PC-3 (cell line): ENCODE results near the gene C16orf74. TPM values are rescaled to one million over a fixed set of nuclear protein-coding genes. Genes with fewer than 3 reads are reported as not detected.

Experiments used
- ATAC-seq: fragments of 200-7000 bp; cut with Tn5 transposase; 2 replicates; pipeline ENCODE4 v1.9.1; 2020; ENCODE audit warnings: mild to moderate bottlenecking, moderate library complexity
- BruUV-seq: library from RNA; stranded (reverse); fragments of 400-500 nt; replicated peaks from 2 replicates; lab custom pipeline; 2021; lab: Mats Ljungman, UMichigan
- CTCF ChIA-PET: fragments of 300-600 bp; sonication (Branson Sonifier 250); formaldehyde crosslinking; loops from one replicate; lab custom pipeline; 2022; ENCODE audit warnings: antibody characterized with exemption; lab: Charles Lee
- POLR2A ChIA-PET: fragments of 300-600 bp; sonication (Branson Sonifier 250); formaldehyde crosslinking; loops from one replicate; lab custom pipeline; 2022; ENCODE audit warnings: antibody characterized with exemption; ENCODE audit not compliant: unreplicated experiment; lab: Charles Lee
- DNase-seq: peaks from one replicate; pipeline ENCODE4 v3.0.0-alpha.2; 2015
- H2AFZ ChIP-seq: fragments of 300-600 bp; sonication (generic); 2 replicates; pipeline ENCODE4 v1.6.0; 2016; ENCODE audit warnings: antibody characterized with exemption, low read length
- H3F3A ChIP-seq: fragments of 300-600 bp; sonication (generic); one replicate; pipeline ENCODE4 v1.6.0; 2017; ENCODE audit warnings: antibody characterized with exemption, low read length, control low read depth, mild to moderate bottlenecking; ENCODE audit not compliant: unreplicated experiment
- H3K27ac ChIP-seq: fragments of 300-600 bp; sonication (generic); 2 replicates; pipeline ENCODE4 v1.5.1; 2016; ENCODE audit warnings: mild to moderate bottlenecking, low read length
- H3K27me3 ChIP-seq: fragments of 300-600 bp; sonication (generic); 2 replicates; pipeline ENCODE4 v1.6.1; 2016; ENCODE audit warnings: low read length, mixed read lengths
- H3K36me3 ChIP-seq: fragments of 300-600 bp; sonication (generic); 2 replicates; pipeline ENCODE4 v1.6.1; 2016; ENCODE audit warnings: low read depth, mixed run types, low read length, mixed read lengths
- H3K4me1 ChIP-seq: fragments of 300-600 bp; sonication (generic); 2 replicates; pipeline ENCODE4 v1.5.1; 2016; ENCODE audit warnings: low read length; ENCODE audit not compliant: insufficient read depth
- H3K4me2 ChIP-seq: fragments of 300-600 bp; sonication (generic); 2 replicates; pipeline ENCODE4 v1.6.0; 2016; ENCODE audit warnings: low read length
- H3K4me3 ChIP-seq: fragments of 300-600 bp; sonication (generic); 2 replicates; pipeline ENCODE4 v1.5.1; 2016; ENCODE audit warnings: mild to moderate bottlenecking, low read length, mixed read lengths
- H3K79me2 ChIP-seq: fragments of 300-600 bp; sonication (generic); 2 replicates; pipeline ENCODE4 v1.6.1; 2017; ENCODE audit warnings: low read length, mixed read lengths
- H3K9ac ChIP-seq: fragments of 300-600 bp; sonication (generic); 2 replicates; pipeline ENCODE4 v1.6.0; 2016; ENCODE audit warnings: mild to moderate bottlenecking, low read length
- H3K9me2 ChIP-seq: fragments of 300-600 bp; sonication (generic); replicated peaks from 2 replicates; pipeline ENCODE4 v1.6.1; 2016; ENCODE audit warnings: mixed run types, low read length, mixed read lengths
- H3K9me3 ChIP-seq: fragments of 300-600 bp; sonication (generic); 2 replicates; pipeline ENCODE4 v1.6.1; 2016; ENCODE audit warnings: low read length, mixed read lengths
- H4K20me1 ChIP-seq: fragments of 300-600 bp; sonication (generic); 2 replicates; pipeline ENCODE4 v1.6.1; 2016; ENCODE audit warnings: low read length, mixed read lengths
- CTCF ChIP-seq: fragments of 300-600 bp; sonication (generic); conservative IDR thresholded peaks from 2 replicates; pipeline ENCODE4 v1.5.1; 2017; ENCODE audit warnings: antibody characterized with exemption, low read depth, mild to moderate bottlenecking, low read length
- EZH2 ChIP-seq: fragments of 300-600 bp; sonication (generic); IDR thresholded peaks from one replicate; pipeline ENCODE4 v1.6.1; 2017; ENCODE audit warnings: antibody characterized with exemption, mild to moderate bottlenecking, low read length; ENCODE audit not compliant: unreplicated experiment
- EZH2phosphoT487 ChIP-seq: fragments of 300-600 bp; sonication (generic); IDR thresholded peaks from 2 replicates; pipeline ENCODE4 v1.6.1; 2018; ENCODE audit warnings: mild to moderate bottlenecking, antibody characterized with exemption, low read length, borderline replicate concordance
- intact Hi-C: fragments of 100-400 bp; cut with micrococcal nuclease; formaldehyde crosslinking; loops from 2 replicates; pipeline ENCODE4 v1.9.0; 2023
- total RNA-seq: library from RNA; depleted of rRNA; stranded (reverse); fragments of >200 nt; gene quantifications from 2 replicates; pipeline ENCODE4 v1.2.3, GENCODE V29; 2014

The C16orf74 gene
- total RNA-seq, 1 experiment from 2014 or later, result 71.0 TPM

- Histone ChIP-seq H3K27me3 (no peaks in the 10 kb centered on the region), H3K9me2 (no peaks in the 10 kb centered on the region), H2AFZ (no peak overlapping the region), H3K27ac (no peak overlapping the region), H3K4me1 (no peaks in the 10 kb centered on the region), H4K20me1 (no peaks in the 10 kb centered on the region), H3K9ac (no peak overlapping the region), H3K9me3 (no peaks in the 10 kb centered on the region), H3K4me3 (no peak overlapping the region), H3K4me2 (no peak overlapping the region), H3K36me3 (peaks cover 18% of the 10 kb centered on the region), H3F3A (no peaks in the 10 kb centered on the region), H3K79me2 (no peaks in the 10 kb centered on the region)
- intact Hi-C loops, result loop anchor here (5.0 kb wide), 1 partner anchor 82 kb away; no protein-coding TSS in a partner anchor
- TF ChIP-seq EZH2phosphoT487, result no peak
- TF ChIP-seq EZH2, result no peak
- TF ChIP-seq CTCF, result no peak
- no TSS peak for BruUV-seq
- ATAC-seq, result no peak
- ChIA-PET POLR2A (interaction anchor here (0.6 kb wide), 1 partner anchor 119 kb away, joined by 3 read pairs; no protein-coding TSS in a partner anchor), CTCF (no interaction called here)
- DNase-seq, result no peak
Measured at GRCh38 chr16:85679870-85680269, 71.0 kb downstream of the C16orf74 start.

GRCh38 chr16:85678821-85679220 lies 72.1 kb downstream of the C16orf74 start:
- intact Hi-C loops, result loop anchor here (5.0 kb wide), 1 partner anchor 83 kb away; no protein-coding TSS in a partner anchor
- H3K4me3 ChIP-seq, result no peak overlapping the region
- H3K36me3 ChIP-seq, result peaks cover 27% of the 10 kb centered on the region
- POLR2A ChIA-PET, result interaction anchor here (0.7 kb wide), 1 partner anchor 55 kb away, joined by 4 read pairs; no protein-coding TSS in a partner anchor
- ATAC-seq (no peak), DNase-seq (no peak)
- H3K79me2 ChIP-seq, result no peaks in the 10 kb centered on the region
- H4K20me1 ChIP-seq, result no peaks in the 10 kb centered on the region
- no peak overlapping the region for H3K9ac ChIP-seq
- no peaks in the 10 kb centered on the region for H3K27me3 ChIP-seq
- no peaks in the 10 kb centered on the region for H3K9me2 ChIP-seq
- no peak overlapping the region for H2AFZ ChIP-seq
- H3F3A ChIP-seq, result no peaks in the 10 kb centered on the region
- H3K4me1 ChIP-seq, result no peaks in the 10 kb centered on the region
- H3K4me2 ChIP-seq, result no peak overlapping the region
- CTCF ChIA-PET, result no interaction called here
- no peak overlapping the region for H3K27ac ChIP-seq
- no peaks in the 10 kb centered on the region for H3K9me3 ChIP-seq
- no peak for TF ChIP-seq EZH2
- TF ChIP-seq CTCF, result no peak
- no peak for TF ChIP-seq EZH2phosphoT487
- BruUV-seq, result no TSS peak

GRCh38 chr16:85678016-85678415 lies 72.9 kb downstream of the C16orf74 start:
- no peaks in the 10 kb centered on the region for H3K79me2 ChIP-seq
- no peak for ATAC-seq
- H3K9me3 ChIP-seq, result no peaks in the 10 kb centered on the region
- intact Hi-C loops, result loop anchor here (5.0 kb wide), 1 partner anchor 84 kb away; no protein-coding TSS in a partner anchor
- no peak overlapping the region for H3K4me2 ChIP-seq
- no peaks in the 10 kb centered on the region for H3K27me3 ChIP-seq
- no peaks in the 10 kb centered on the region for H4K20me1 ChIP-seq
- H3K9me2 ChIP-seq, result no peaks in the 10 kb centered on the region
- no peak overlapping the region for H2AFZ ChIP-seq
- TSS peak; percentile 1 for BruUV-seq
- DNase-seq, result no peak
- H3K9ac ChIP-seq, result no peak overlapping the region
- H3K36me3 ChIP-seq, result peaks cover 31% of the 10 kb centered on the region
- no peaks in the 10 kb centered on the region for H3K4me1 ChIP-seq
- no peak overlapping the region for H3K27ac ChIP-seq
- TF ChIP-seq CTCF (no peak), EZH2phosphoT487 (no peak), EZH2 (no peak)
- no peak overlapping the region for H3K4me3 ChIP-seq
- H3F3A ChIP-seq, result no peaks in the 10 kb centered on the region
- POLR2A ChIA-PET, result no interaction called here
- CTCF ChIA-PET, result no interaction called here
